ENCODE results near the gene CD48.
"Not testable (repeated sequence)": the region's sequence is repeated elsewhere in the genome, so short reads cannot be mapped to it uniquely, and the experiment has no call there.

CD48 gene

GRCh38 chr1:160706526-160707235, 4.9 kb downstream of the CD48 start:
- H3K4me1 ChIP-seq (ENCODE audit: control insufficient read depth in 1 of 2, insufficient read depth in 2 of 2, low read length in 2 of 2), result peaks cover 6 to 22% of the 10 kb centered on the region in 2 donors
- H3K36me3 ChIP-seq (ENCODE audit: control insufficient read depth in 1 of 2, insufficient read depth in 2 of 2, low read length in 2 of 2), result no peaks in the 10 kb centered on the region
- no peak overlapping the region for H3K27ac ChIP-seq (ENCODE audit: low read depth, low read length)
- H3K9me3 ChIP-seq (ENCODE audit: control insufficient read depth in 1 of 2, low read length in 2 of 2), result no peaks in the 10 kb centered on the region
- no peak overlapping the region for H3K9ac ChIP-seq (ENCODE audit: low read depth in 1 of 2, low read length in 2 of 2)
- H3K27me3 ChIP-seq (ENCODE audit: control insufficient read depth in 1 of 2, insufficient read depth in 2 of 2, low read length in 2 of 2), result no peaks in the 10 kb centered on the region
- H3K4me3 ChIP-seq (ENCODE audit: low read depth in 1 of 2, low read length in 2 of 2), result peak overlapping the region; percentile 12 to 42

- H3K4me1 ChIP-seq (ENCODE audit: control insufficient read depth in 1 of 2, insufficient read depth in 2 of 2, low read length in 2 of 2), result peaks cover 10 to 27% of the 10 kb centered on the region in 2 donors
- H3K9me3 ChIP-seq (ENCODE audit: control insufficient read depth in 1 of 2, low read length in 2 of 2), result no peaks in the 10 kb centered on the region
- H3K27me3 ChIP-seq (ENCODE audit: control insufficient read depth in 1 of 2, insufficient read depth in 2 of 2, low read length in 2 of 2), result no peaks in the 10 kb centered on the region
- no peak overlapping the region for H3K9ac ChIP-seq (ENCODE audit: low read depth in 1 of 2, low read length in 2 of 2)
- H3K36me3 ChIP-seq (ENCODE audit: control insufficient read depth in 1 of 2, insufficient read depth in 2 of 2, low read length in 2 of 2), result no peaks in the 10 kb centered on the region
- H3K4me3 ChIP-seq (ENCODE audit: low read depth in 1 of 2, low read length in 2 of 2), result no peak overlapping the region
- no peak overlapping the region for H3K27ac ChIP-seq (ENCODE audit: low read depth, low read length)
These were observed 5.9 kb downstream of the CD48 start for GRCh38 chr1:160705742-160706141.

GRCh38 chr1:160705212-160705621, 6.4 kb downstream of the CD48 start:
- H3K4me3 ChIP-seq (ENCODE audit: low read depth in 1 of 2, low read length in 2 of 2), result not testable (repeated sequence)

GRCh38 chr1:160704250-160704649, 7.4 kb downstream of the CD48 start:
- H3K4me3 ChIP-seq (ENCODE audit: low read depth in 1 of 2, low read length in 2 of 2), result no peak overlapping the region
- H3K4me1 ChIP-seq (ENCODE audit: control insufficient read depth in 1 of 2, insufficient read depth in 2 of 2, low read length in 2 of 2), result peaks cover 10 to 30% of the 10 kb centered on the region in 2 donors

More at GRCh38 chr1:160705212-160705621, 6.4 kb downstream of the CD48 start:
- H3K27me3 ChIP-seq (ENCODE audit: control insufficient read depth in 1 of 2, insufficient read depth in 2 of 2, low read length in 2 of 2); H3K9ac ChIP-seq (ENCODE audit: low read depth in 1 of 2, low read length in 2 of 2); H3K27ac ChIP-seq (ENCODE audit: low read depth, low read length); H3K9me3 ChIP-seq (ENCODE audit: control insufficient read depth in 1 of 2, low read length in 2 of 2); H3K36me3 ChIP-seq (ENCODE audit: control insufficient read depth in 1 of 2, insufficient read depth in 2 of 2, low read length in 2 of 2): not testable (repeated sequence)
- H3K4me1 ChIP-seq (ENCODE audit: control insufficient read depth in 1 of 2, insufficient read depth in 2 of 2, low read length in 2 of 2), result peaks cover 10 to 27% of the 10 kb centered on the region in 2 donors

GRCh38 chr1:160702100-160702499, 9.5 kb downstream of the CD48 start:
- peaks cover 10 to 22% of the 10 kb centered on the region in 2 donors for H3K4me1 ChIP-seq (ENCODE audit: control insufficient read depth in 1 of 2, insufficient read depth in 2 of 2, low read length in 2 of 2)
- H3K9me3 ChIP-seq (ENCODE audit: control insufficient read depth in 1 of 2, low read length in 2 of 2), result no peaks in the 10 kb centered on the region
- no peak overlapping the region for H3K4me3 ChIP-seq (ENCODE audit: low read depth in 1 of 2, low read length in 2 of 2)
- no peak overlapping the region for H3K27ac ChIP-seq (ENCODE audit: low read depth, low read length)
- no peaks in the 10 kb centered on the region for H3K36me3 ChIP-seq (ENCODE audit: control insufficient read depth in 1 of 2, insufficient read depth in 2 of 2, low read length in 2 of 2)
- no peak overlapping the region for H3K9ac ChIP-seq (ENCODE audit: low read depth in 1 of 2, low read length in 2 of 2)
- H3K27me3 ChIP-seq (ENCODE audit: control insufficient read depth in 1 of 2, insufficient read depth in 2 of 2, low read length in 2 of 2), result no peaks in the 10 kb centered on the region

More at GRCh38 chr1:160704250-160704649, 7.4 kb downstream of the CD48 start:
- Histone ChIP-seq H3K27me3 (ENCODE audit: control insufficient read depth in 1 of 2, insufficient read depth in 2 of 2, low read length in 2 of 2) (no peaks in the 10 kb centered on the region), H3K9me3 (ENCODE audit: control insufficient read depth in 1 of 2, low read length in 2 of 2) (no peaks in the 10 kb centered on the region), H3K36me3 (ENCODE audit: control insufficient read depth in 1 of 2, insufficient read depth in 2 of 2, low read length in 2 of 2) (no peaks in the 10 kb centered on the region), H3K27ac (ENCODE audit: low read depth, low read length) (no peak overlapping the region), H3K9ac (ENCODE audit: low read depth in 1 of 2, low read length in 2 of 2) (no peak overlapping the region)

GRCh38 chr1:160692390-160692789, 19.2 kb downstream of the CD48 start:
- not testable (repeated sequence) for H3K4me3 ChIP-seq (ENCODE audit: low read depth in 1 of 2, low read length in 2 of 2); H3K9ac ChIP-seq (ENCODE audit: low read depth in 1 of 2, low read length in 2 of 2); H3K9me3 ChIP-seq (ENCODE audit: control insufficient read depth in 1 of 2, low read length in 2 of 2); H3K27me3 ChIP-seq (ENCODE audit: control insufficient read depth in 1 of 2, insufficient read depth in 2 of 2, low read length in 2 of 2); H3K4me1 ChIP-seq (ENCODE audit: control insufficient read depth in 1 of 2, insufficient read depth in 2 of 2, low read length in 2 of 2); H3K36me3 ChIP-seq (ENCODE audit: control insufficient read depth in 1 of 2, insufficient read depth in 2 of 2, low read length in 2 of 2); H3K27ac ChIP-seq (ENCODE audit: low read depth, low read length)

- no peak overlapping the region for H3K27ac ChIP-seq (ENCODE audit: low read depth, low read length)
- H3K36me3 ChIP-seq (ENCODE audit: control insufficient read depth in 1 of 2, insufficient read depth in 2 of 2, low read length in 2 of 2), result no peaks in the 10 kb centered on the region
- no peaks in the 10 kb centered on the region for H3K9me3 ChIP-seq (ENCODE audit: control insufficient read depth in 1 of 2, low read length in 2 of 2)
- no peak overlapping the region for H3K4me3 ChIP-seq (ENCODE audit: low read depth in 1 of 2, low read length in 2 of 2)
- no peaks in the 10 kb centered on the region for H3K27me3 ChIP-seq (ENCODE audit: control insufficient read depth in 1 of 2, insufficient read depth in 2 of 2, low read length in 2 of 2)
- H3K4me1 ChIP-seq (ENCODE audit: control insufficient read depth in 1 of 2, insufficient read depth in 2 of 2, low read length in 2 of 2), result peaks cover 19 to 32% of the 10 kb centered on the region in 2 donors
- H3K9ac ChIP-seq (ENCODE audit: low read depth in 1 of 2, low read length in 2 of 2), result no peak overlapping the region
These were observed 26.4 kb downstream of the CD48 start for GRCh38 chr1:160685266-160685665.

GRCh38 chr1:160682983-160683865, 28.4 kb downstream of the CD48 start:
- Histone ChIP-seq H3K9me3 (ENCODE audit: control insufficient read depth in 1 of 2, low read length in 2 of 2) (no peaks in the 10 kb centered on the region), H3K9ac (ENCODE audit: low read depth in 1 of 2, low read length in 2 of 2) (no peak overlapping the region), H3K4me3 (ENCODE audit: low read depth in 1 of 2, low read length in 2 of 2) (peak overlapping the region in 1 of 2 donors; percentile 40), H3K27me3 (ENCODE audit: control insufficient read depth in 1 of 2, insufficient read depth in 2 of 2, low read length in 2 of 2) (no peaks in the 10 kb centered on the region), H3K27ac (ENCODE audit: low read depth, low read length) (no peak overlapping the region), H3K36me3 (ENCODE audit: control insufficient read depth in 1 of 2, insufficient read depth in 2 of 2, low read length in 2 of 2) (peaks cover 0 to 2% of the 10 kb centered on the region in 2 donors), H3K4me1 (ENCODE audit: control insufficient read depth in 1 of 2, insufficient read depth in 2 of 2, low read length in 2 of 2) (peaks cover 19 to 32% of the 10 kb centered on the region in 2 donors)

- H3K27ac ChIP-seq (ENCODE audit: low read depth, low read length), result no peak overlapping the region
- no peaks in the 10 kb centered on the region for H3K27me3 ChIP-seq (ENCODE audit: control insufficient read depth in 1 of 2, insufficient read depth in 2 of 2, low read length in 2 of 2)
- no peaks in the 10 kb centered on the region for H3K9me3 ChIP-seq (ENCODE audit: control insufficient read depth in 1 of 2, low read length in 2 of 2)
- peaks cover 0 to 3% of the 10 kb centered on the region in 2 donors for H3K36me3 ChIP-seq (ENCODE audit: control insufficient read depth in 1 of 2, insufficient read depth in 2 of 2, low read length in 2 of 2)
- H3K4me3 ChIP-seq (ENCODE audit: low read depth in 1 of 2, low read length in 2 of 2), result no peak overlapping the region
- peak overlapping the region in 1 of 2 donors; percentile 16 for H3K9ac ChIP-seq (ENCODE audit: low read depth in 1 of 2, low read length in 2 of 2)
- peaks cover 19 to 32% of the 10 kb centered on the region in 2 donors for H3K4me1 ChIP-seq (ENCODE audit: control insufficient read depth in 1 of 2, insufficient read depth in 2 of 2, low read length in 2 of 2)
These were observed 29.8 kb downstream of the CD48 start for GRCh38 chr1:160681891-160682140.
